ENCODE measurements around the gene ADCK1.
A peak's percentile ranks its signal among the peaks of the same experiment; 100 is the strongest.
"Not testable (repeated sequence)": the region's sequence is repeated elsewhere in the genome, so short reads cannot be mapped to it uniquely, and the experiment has no call there.

Gene ADCK1

DNA sequence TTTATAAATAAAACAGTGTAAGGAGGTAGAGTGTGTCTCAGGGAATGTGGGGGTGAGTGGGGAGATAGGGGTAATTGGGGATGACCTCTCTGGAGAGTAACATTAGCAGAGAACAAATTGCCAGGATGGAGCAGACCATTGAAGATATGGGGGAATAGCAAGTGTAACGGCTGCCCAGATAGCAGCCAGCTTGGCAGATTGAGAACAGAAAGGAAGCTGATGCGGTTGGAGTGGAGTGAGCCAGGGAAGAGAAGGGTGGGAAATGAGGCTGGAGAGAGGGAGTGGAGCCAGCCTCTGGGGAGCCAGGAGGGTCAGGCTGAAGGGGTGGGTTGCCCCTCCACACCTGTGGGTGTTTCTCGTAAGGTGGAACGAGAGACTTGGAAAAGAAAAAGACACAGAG lies 5.6 kb upstream of the ADCK1 start:
- no peaks in the 10 kb centered on the region for H3K36me3 ChIP-seq (ENCODE audit: insufficient read depth, low read length)
- no peaks in the 10 kb centered on the region for H3K79me2 ChIP-seq (ENCODE audit: insufficient read depth, low read length)
- H3K9ac ChIP-seq (ENCODE audit: low read depth, low read length, poor library complexity, severe bottlenecking): no peak overlapping the region
- H2AFZ ChIP-seq (ENCODE audit: low read length): no peak overlapping the region
- no peak for TF ChIP-seq EZH2phosphoT487 (IDR thresholded peaks at IDR 0.05; ENCODE audit: borderline replicate concordance)
- no peak for TF ChIP-seq CTCF (conservative IDR thresholded peaks at IDR 0.05; ENCODE audit: low read length)
- H3K9me3 ChIP-seq (ENCODE audit: insufficient read depth, low read depth, low read length): no peaks in the 10 kb centered on the region
- H3K4me1 ChIP-seq (ENCODE audit: insufficient read depth, low read length, poor library complexity, severe bottlenecking): no peaks in the 10 kb centered on the region
- H3K4me2 ChIP-seq (ENCODE audit: low read depth, low read length, poor library complexity, severe bottlenecking): no peak overlapping the region
- no peaks in the 10 kb centered on the region for H3K27me3 ChIP-seq (ENCODE audit: insufficient read depth, low read length, poor library complexity, severe bottlenecking)
- no peaks in the 10 kb centered on the region for H3F3A ChIP-seq (ENCODE audit: low read depth)
- H3K4me3 ChIP-seq (ENCODE audit: low read length, poor library complexity, severe bottlenecking): no peak overlapping the region
- H4K20me1 ChIP-seq (ENCODE audit: insufficient read depth, low read length, poor library complexity, severe bottlenecking): no peaks in the 10 kb centered on the region
- no peaks in the 10 kb centered on the region for H3K9me2 ChIP-seq (replicated peaks; ENCODE audit: low read depth, low read length)

DNA sequence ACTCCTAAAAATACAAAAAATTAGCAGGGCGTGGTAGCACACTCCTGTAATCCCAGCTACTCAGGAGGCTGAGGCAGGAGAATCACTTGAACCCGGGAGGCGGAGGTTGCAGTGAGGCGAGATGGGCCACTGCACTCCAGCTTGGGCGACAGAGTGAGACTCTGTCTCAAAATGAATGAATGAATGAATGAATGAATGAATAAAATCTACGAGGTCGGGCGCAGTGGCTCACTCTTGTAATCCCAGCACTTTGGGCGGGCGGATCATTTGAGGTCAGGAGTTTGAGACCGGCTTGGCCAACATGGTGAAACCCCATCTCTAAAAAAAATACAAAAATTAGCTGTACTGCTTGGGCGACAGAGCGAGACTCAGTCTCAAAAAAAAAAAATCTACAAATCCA lies 453 bp upstream of the ADCK1 start:
- H3K27me3 ChIP-seq (ENCODE audit: insufficient read depth, low read length, poor library complexity, severe bottlenecking); H3K79me2 ChIP-seq (ENCODE audit: insufficient read depth, low read length); H3K9me2 ChIP-seq (replicated peaks; ENCODE audit: low read depth, low read length); H4K20me1 ChIP-seq (ENCODE audit: insufficient read depth, low read length, poor library complexity, severe bottlenecking); H3K4me1 ChIP-seq (ENCODE audit: insufficient read depth, low read length, poor library complexity, severe bottlenecking); H3K9me3 ChIP-seq (ENCODE audit: insufficient read depth, low read depth, low read length); H3F3A ChIP-seq (ENCODE audit: low read depth); H3K36me3 ChIP-seq (ENCODE audit: insufficient read depth, low read length): not testable (repeated sequence)
- peak overlapping the region; percentile 79 for H3K4me3 ChIP-seq (ENCODE audit: low read length, poor library complexity, severe bottlenecking)
- peak overlapping the region; percentile 70 for H3K9ac ChIP-seq (ENCODE audit: low read depth, low read length, poor library complexity, severe bottlenecking)
- peak overlapping the region; percentile 90 for H3K4me2 ChIP-seq (ENCODE audit: low read depth, low read length, poor library complexity, severe bottlenecking)
- H2AFZ ChIP-seq (ENCODE audit: low read length): peak overlapping the region; percentile 86

- TF ChIP-seq CTCF (conservative IDR thresholded peaks at IDR 0.05; ENCODE audit: low read length) (no peak), EZH2phosphoT487 (IDR thresholded peaks at IDR 0.05; ENCODE audit: borderline replicate concordance) (no peak)
- Histone ChIP-seq H2AFZ (ENCODE audit: low read length) (peak overlapping the region; percentile 86), H3K4me3 (ENCODE audit: low read length, poor library complexity, severe bottlenecking) (peak overlapping the region; percentile 79), H3K79me2 (ENCODE audit: insufficient read depth, low read length) (no peaks in the 10 kb centered on the region), H3K9ac (ENCODE audit: low read depth, low read length, poor library complexity, severe bottlenecking) (peak overlapping the region; percentile 70), H3K27me3 (ENCODE audit: insufficient read depth, low read length, poor library complexity, severe bottlenecking) (no peaks in the 10 kb centered on the region), H3F3A (ENCODE audit: low read depth) (no peaks in the 10 kb centered on the region), H3K9me3 (ENCODE audit: insufficient read depth, low read depth, low read length) (no peaks in the 10 kb centered on the region), H3K36me3 (ENCODE audit: insufficient read depth, low read length) (no peaks in the 10 kb centered on the region), H3K4me1 (ENCODE audit: insufficient read depth, low read length, poor library complexity, severe bottlenecking) (peaks cover 4% of the 10 kb centered on the region), H3K4me2 (ENCODE audit: low read depth, low read length, poor library complexity, severe bottlenecking) (peak overlapping the region; percentile 90), H4K20me1 (ENCODE audit: insufficient read depth, low read length, poor library complexity, severe bottlenecking) (no peaks in the 10 kb centered on the region), H3K9me2 (replicated peaks; ENCODE audit: low read depth, low read length) (no peaks in the 10 kb centered on the region)
Observed at GRCh38 chr14:77800814-77801213, 905 bp downstream of the ADCK1 start.

DNA sequence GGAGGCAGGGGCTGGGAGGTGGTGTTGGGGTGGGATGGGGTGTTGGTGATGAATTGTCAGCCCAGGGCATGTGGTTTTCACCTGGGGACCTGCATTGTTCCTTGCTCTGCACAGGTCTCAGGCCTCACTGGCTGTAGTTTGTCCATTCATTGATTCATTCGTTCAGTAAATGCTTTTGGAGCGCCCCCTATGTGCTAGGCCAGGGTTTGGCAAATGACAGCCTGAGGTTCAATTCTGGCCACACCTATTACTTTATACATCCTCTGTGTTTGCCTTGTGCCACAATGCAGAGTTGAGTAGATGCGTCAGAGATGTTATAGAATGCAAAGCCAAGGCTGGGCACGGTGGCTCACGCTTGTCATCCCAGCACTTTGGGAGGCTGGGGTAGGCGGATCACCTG lies 4.7 kb downstream of the ADCK1 start:
- H3K9ac ChIP-seq (ENCODE audit: low read depth, low read length, poor library complexity, severe bottlenecking): no peak overlapping the region
- no peak overlapping the region for H3K4me2 ChIP-seq (ENCODE audit: low read depth, low read length, poor library complexity, severe bottlenecking)
- H3K4me1 ChIP-seq (ENCODE audit: insufficient read depth, low read length, poor library complexity, severe bottlenecking): peaks cover 4% of the 10 kb centered on the region
- TF ChIP-seq EZH2phosphoT487 (IDR thresholded peaks at IDR 0.05; ENCODE audit: borderline replicate concordance) (no peak), CTCF (conservative IDR thresholded peaks at IDR 0.05; ENCODE audit: low read length) (peak; percentile 73)
- no peaks in the 10 kb centered on the region for H3K27me3 ChIP-seq (ENCODE audit: insufficient read depth, low read length, poor library complexity, severe bottlenecking)
- no peak overlapping the region for H2AFZ ChIP-seq (ENCODE audit: low read length)
- H3K79me2 ChIP-seq (ENCODE audit: insufficient read depth, low read length): no peaks in the 10 kb centered on the region
- no peaks in the 10 kb centered on the region for H3K36me3 ChIP-seq (ENCODE audit: insufficient read depth, low read length)
- no peaks in the 10 kb centered on the region for H3F3A ChIP-seq (ENCODE audit: low read depth)
- H3K9me2 ChIP-seq (replicated peaks; ENCODE audit: low read depth, low read length): no peaks in the 10 kb centered on the region
- H3K4me3 ChIP-seq (ENCODE audit: low read length, poor library complexity, severe bottlenecking): no peak overlapping the region
- no peaks in the 10 kb centered on the region for H4K20me1 ChIP-seq (ENCODE audit: insufficient read depth, low read length, poor library complexity, severe bottlenecking)
- no peaks in the 10 kb centered on the region for H3K9me3 ChIP-seq (ENCODE audit: insufficient read depth, low read depth, low read length)
